HCT116 (cell line): ENCODE results near the gene BORCS8. TPM values are rescaled to one million over a fixed set of nuclear protein-coding genes. Genes with fewer than 3 reads are reported as not detected.

ENCODE experiments used
- ATAC-seq: fragments of 200-7000 bp; cut with Tn5 transposase; 2 replicates; pipeline ENCODE4 v1.9.1; 2020; ENCODE audit warnings: mild to moderate bottlenecking, moderate library complexity
- BruUV-seq: library from RNA; stranded (reverse); fragments of 400-500 nt; replicated peaks from 2 replicates; lab custom pipeline; 2021; lab: Mats Ljungman, UMichigan
- CTCF ChIA-PET: fragments of 300-600 bp; sonication (Branson Sonifier 250); formaldehyde crosslinking; loops from one replicate; lab custom pipeline; 2021; ENCODE audit warnings: antibody characterized with exemption; lab: Charles Lee
- POLR2A ChIA-PET: fragments of 300-600, 350-600 bp; sonication (Branson Sonifier 250); formaldehyde crosslinking; loops from one replicate; lab custom pipeline; 2021; ENCODE audit warnings: antibody characterized with exemption; lab: Charles Lee
- RAD21 ChIA-PET, 2 experiments: fragments of 300-600 bp; sonication (Branson Sonifier 250); formaldehyde crosslinking; loops; one replicate each; lab custom pipeline; 2023; ENCODE audit warnings: low total read pairs in 2 of 2; ENCODE audit not compliant: uncharacterized antibody in 2 of 2, unreplicated experiment in 2 of 2, low non-redundant PET in 1 of 2; lab: Charles Lee
- DNase-seq: peaks from one replicate; pipeline ENCODE4 v3.0.0-alpha.2; 2010; ENCODE audit warnings: low read depth, low spot score
- H2AFZ ChIP-seq: fragments of 200-600 bp; shearing (Covaris generic), sonication (generic); 2 replicates; pipeline ENCODE4 v1.6.1; 2017; ENCODE audit warnings: low read depth, mixed run types, mixed read lengths, antibody characterized with exemption, low read length; ENCODE audit not compliant: poor library complexity, severe bottlenecking
- H3K27ac ChIP-seq: 2 replicates; pipeline ENCODE4 v1.5.1; 2012; ENCODE audit warnings: low read depth, low read length
- H3K27me3 ChIP-seq: fragments of 200-600 bp; sonication (generic); 2 replicates; pipeline ENCODE4 v1.6.1; 2016; ENCODE audit warnings: mixed run types, low read length, mixed read lengths; ENCODE audit not compliant: insufficient read depth
- H3K36me3 ChIP-seq, 2 experiments: fragments of 200-500 bp in 1 of 2; fragments of 200-600 bp in 1 of 2; sonication (Bioruptor generic) in 1 of 2; sonication (generic) in 1 of 2; 2 replicates each; pipeline versions ENCODE4 v1.5.1 to v1.6.1; 2014 to 2016; ENCODE audit warnings: low read length in 2 of 2, inconsistent platforms in 1 of 2, mixed read lengths in 1 of 2, mixed run types in 1 of 2; ENCODE audit not compliant: insufficient read depth in 2 of 2, control insufficient read depth in 1 of 2
- H3K4me1 ChIP-seq, 2 experiments: fragments of 200-600 bp in 1 of 2; sonication (generic) in 1 of 2; 2 replicates each; pipeline versions ENCODE4 v1.5.1 to v1.6.1; 2012 to 2017; ENCODE audit warnings: low read length in 2 of 2, inconsistent platforms in 1 of 2, mild to moderate bottlenecking in 1 of 2, mixed read lengths in 1 of 2, mixed run types in 1 of 2, moderate library complexity in 1 of 2; ENCODE audit not compliant: insufficient read depth in 2 of 2, control insufficient read depth in 1 of 2
- H3K4me2 ChIP-seq: fragments of 200-600 bp; sonication (generic); 2 replicates; pipeline ENCODE4 v1.6.1; 2017; ENCODE audit warnings: mixed run types, low read length, mixed read lengths
- H3K4me3 ChIP-seq, 2 experiments: fragments of 200-600 bp in 1 of 2; sonication (generic) in 1 of 2; replicated peaks in 1 of 2; 2 replicates each; pipeline ENCODE4 v1.5.1; 2011 to 2016; ENCODE audit warnings: low read length in 2 of 2, control low read depth in 1 of 2, low read depth in 1 of 2, mild to moderate bottlenecking in 1 of 2, mixed read lengths in 1 of 2, mixed run types in 1 of 2
- H3K79me2 ChIP-seq: fragments of 200-600 bp; sonication (generic); 2 replicates; pipeline ENCODE4 v1.6.1; 2017; ENCODE audit warnings: mild to moderate bottlenecking, mixed run types, low read length, moderate library complexity, mixed read lengths; ENCODE audit not compliant: insufficient read depth
- H3K9ac ChIP-seq: fragments of 200-600 bp; sonication (generic); 2 replicates; pipeline ENCODE4 v1.6.1; 2016; ENCODE audit warnings: low read length, mixed read lengths
- H3K9me2 ChIP-seq: fragments of 200-600 bp; sonication (generic), shearing (Covaris generic); 2 replicates; pipeline ENCODE4 v1.6.1; 2017; ENCODE audit warnings: mixed run types, mild to moderate bottlenecking, moderate library complexity; ENCODE audit not compliant: insufficient read depth
- H3K9me3 ChIP-seq, 2 experiments: fragments of 200-500 bp in 1 of 2; fragments of 200-600 bp in 1 of 2; sonication (Bioruptor generic) in 1 of 2; sonication (generic) in 1 of 2; 2 replicates each; pipeline ENCODE4 v1.6.1; 2014 to 2017; ENCODE audit warnings: low read length in 2 of 2, mixed read lengths in 2 of 2, inconsistent platforms in 1 of 2, low read depth in 1 of 2, mild to moderate bottlenecking in 1 of 2, mixed run types in 1 of 2, moderate library complexity in 1 of 2; ENCODE audit not compliant: control insufficient read depth in 1 of 2, insufficient read depth in 1 of 2
- H4K20me1 ChIP-seq: fragments of 200-600 bp; sonication (generic), shearing (Covaris generic); 2 replicates; pipeline ENCODE4 v1.6.1; 2017; ENCODE audit warnings: mixed run types, mild to moderate bottlenecking, moderate library complexity; ENCODE audit not compliant: insufficient read depth
- ATF3 ChIP-seq: IDR thresholded peaks from 2 replicates; pipeline ENCODE4 v1.6.1; 2012
- CBX3 ChIP-seq: IDR thresholded peaks from 2 replicates; pipeline ENCODE4 v1.6.1; 2012; ENCODE audit warnings: low read depth
- EGR1 ChIP-seq: IDR thresholded peaks from 2 replicates; pipeline ENCODE4 v1.6.1; 2012; ENCODE audit warnings: low read depth
- ELF1 ChIP-seq: IDR thresholded peaks from 2 replicates; pipeline ENCODE4 v1.6.1; 2012; ENCODE audit warnings: low read depth, borderline replicate concordance
- EZH2phosphoT487 ChIP-seq: fragments of 200-600 bp; IDR thresholded peaks from 2 replicates; pipeline ENCODE4 v1.6.1; 2018; ENCODE audit warnings: antibody characterized with exemption, borderline replicate concordance
- JUND ChIP-seq: IDR thresholded peaks from 2 replicates; pipeline ENCODE4 v1.6.1; 2012
- MAX ChIP-seq: IDR thresholded peaks from 2 replicates; pipeline ENCODE4 v1.6.1; 2012
- REST ChIP-seq: IDR thresholded peaks from 2 replicates; pipeline ENCODE4 v1.6.1; 2012; ENCODE audit warnings: low read depth
- SIN3A ChIP-seq: IDR thresholded peaks from 2 replicates; pipeline ENCODE4 v1.6.1; 2012; ENCODE audit warnings: low read depth
- SP1 ChIP-seq: IDR thresholded peaks from 2 replicates; pipeline ENCODE4 v1.6.1; 2012; ENCODE audit warnings: low read depth
- YY1 ChIP-seq: IDR thresholded peaks from 2 replicates; pipeline ENCODE4 v1.6.1; 2011; ENCODE audit warnings: low read length, low read depth, moderate library complexity, mild to moderate bottlenecking; ENCODE audit not compliant: insufficient replicate concordance; ENCODE audit errors: extremely low read depth
- ZBTB33 ChIP-seq: IDR thresholded peaks from 2 replicates; pipeline ENCODE4 v1.6.1; 2011; ENCODE audit warnings: mild to moderate bottlenecking, low read length, moderate library complexity; ENCODE audit not compliant: insufficient replicate concordance; ENCODE audit errors: extremely low read depth
- ZFX ChIP-seq: fragments of 450-650 bp; IDR thresholded peaks from 2 replicates; pipeline ENCODE4 v1.6.1; 2017
- intact Hi-C: fragments of 100-400 bp; cut with micrococcal nuclease; formaldehyde crosslinking; loops from 2 replicates; pipeline ENCODE4 v1.10.0; 2022
- total RNA-seq: library from RNA; stranded (reverse); gene quantifications from one replicate; pipeline ENCODE4 v1.2.1, GENCODE V29; 2021; ENCODE audit not compliant: unreplicated experiment

Gene BORCS8
- total RNA-seq, 1 experiment from 2014 or later: 17.1 TPM

GRCh38 chr19:19240476-19240875, 48.5 kb upstream of the BORCS8 start:
- Histone ChIP-seq H4K20me1 (no peaks in the 10 kb centered on the region), H3K27me3 (no peaks in the 10 kb centered on the region), H3K9me2 (no peaks in the 10 kb centered on the region), H2AFZ (no peak overlapping the region), H3K4me3 (no peak overlapping the region), H3K36me3 (no peaks in the 10 kb centered on the region), H3K4me2 (no peak overlapping the region), H3K4me1 (no peaks in the 10 kb centered on the region), H3K9ac (no peak overlapping the region), H3K9me3 (peaks cover 0 to 3% of the 10 kb centered on the region in 2 experiments; a peak in 1 of 4 replicates), H3K27ac (no peak overlapping the region), H3K79me2 (no peaks in the 10 kb centered on the region)
- POLR2A ChIA-PET: no interaction called here
- RAD21 ChIA-PET: no interaction called here
- no peak for DNase-seq
- BruUV-seq: no TSS peak
- CTCF ChIA-PET: interaction anchor here (0.6 kb wide), 1 partner anchor 1130 kb away, joined by 3 read pairs; no protein-coding TSS in a partner anchor
- intact Hi-C loops: no loop called here
- no peak for TF ChIP-seq EGR1
- no peak for TF ChIP-seq JUND
- TF ChIP-seq YY1: no peak
- TF ChIP-seq ATF3: no peak
- TF ChIP-seq ELF1: no peak
- no peak for TF ChIP-seq SP1
- TF ChIP-seq REST: no peak
- no peak for TF ChIP-seq MAX
- no peak for TF ChIP-seq EZH2phosphoT487
- TF ChIP-seq SIN3A: no peak
- no peak for TF ChIP-seq ZFX
- no peak for TF ChIP-seq CBX3
- no peak for TF ChIP-seq ZBTB33
- ATAC-seq: no peak
